PFSK-1 (cell line): ENCODE results near the gene PYGO2.

ENCODE experiments used
- FOXP2 ChIP-seq: optimal IDR thresholded peaks from 2 replicates; pipeline ENCODE3; 2011; ENCODE audit warnings: borderline replicate concordance, control low read depth, inconsistent platforms; ENCODE audit not compliant: insufficient read depth; ENCODE audit errors: extremely low read length, extremely low read depth
- POLR2AphosphoS5 ChIP-seq: IDR thresholded peaks from 2 replicates; pipeline ENCODE4 v1.6.1; 2012; ENCODE audit warnings: low read depth, mild to moderate bottlenecking, control low read depth, low read length, moderate library complexity
- REST ChIP-seq, 2 experiments: IDR thresholded peaks; 2 replicates each; pipeline versions ENCODE4 v1.6.1 to v1.8.0; 2011 to 2012; ENCODE audit warnings: low read depth in 2 of 2, low read length in 2 of 2, control low read depth in 1 of 2, inconsistent platforms in 1 of 2, mild to moderate bottlenecking in 1 of 2, moderate library complexity in 1 of 2; ENCODE audit not compliant: insufficient read depth in 1 of 2
- SIN3A ChIP-seq: IDR thresholded peaks from 2 replicates; pipeline ENCODE4 v1.6.1; 2012; ENCODE audit warnings: mild to moderate bottlenecking, low read length, moderate library complexity, borderline replicate concordance; ENCODE audit not compliant: insufficient read depth
- TAF1 ChIP-seq: IDR thresholded peaks from 2 replicates; pipeline ENCODE4 v1.6.1; 2012; ENCODE audit warnings: low read length, control low read depth, borderline replicate concordance; ENCODE audit not compliant: insufficient read depth

The PYGO2 gene

GRCh38 chr1:154988058-154988954, 26.7 kb upstream of the PYGO2 start:
- TF ChIP-seq SIN3A = no peak
- no peak for TF ChIP-seq REST (IDR thresholded peaks at IDR 0.05; ENCODE audit: insufficient read depth in 1 of 2, low read depth in 2 of 2, low read length in 2 of 2)
- TF ChIP-seq FOXP2 = no peak
- TF ChIP-seq TAF1 = no peak
- TF ChIP-seq POLR2AphosphoS5 = no peak

GRCh38 chr1:154987326-154987725, 25.7 kb upstream of the PYGO2 start:
- TF ChIP-seq REST (IDR thresholded peaks at IDR 0.05; ENCODE audit: insufficient read depth in 1 of 2, low read depth in 2 of 2, low read length in 2 of 2) (no peak), TAF1 (no peak)

GRCh38 chr1:154983776-154984466, 22.3 kb upstream of the PYGO2 start:
- TF ChIP-seq POLR2AphosphoS5 (no peak), REST (IDR thresholded peaks at IDR 0.05; ENCODE audit: insufficient read depth in 1 of 2, low read depth in 2 of 2, low read length in 2 of 2) (no peak), TAF1 (no peak), SIN3A (no peak), FOXP2 (no peak)

GRCh38 chr1:154982897-154983648, 21.5 kb upstream of the PYGO2 start, which contains the start of gene FLAD1:
Gene FLAD1, plus strand, starts transcription at chr1:154983344. Its CDS starts 351 bp downstream, at chr1:154983695.
- TF ChIP-seq REST (IDR thresholded peaks at IDR 0.05; ENCODE audit: insufficient read depth in 1 of 2, low read depth in 2 of 2, low read length in 2 of 2) (no peak), FOXP2 (no peak), TAF1 (no peak; the same call in 1 of the 2 replicates), POLR2AphosphoS5 (peak; percentile 81), SIN3A (no peak)
